LNCAP (cell line): Measurements from ENCODE around the gene DTL.

Source experiments
- TF ChIP-seq, protein P1 (sequence below): fragments of 450-650 bp; IDR thresholded peaks from 2 replicates; pipeline ENCODE4 v1.5.1; 2017; ENCODE audit warnings: mild to moderate bottlenecking

DTL gene

DNA sequence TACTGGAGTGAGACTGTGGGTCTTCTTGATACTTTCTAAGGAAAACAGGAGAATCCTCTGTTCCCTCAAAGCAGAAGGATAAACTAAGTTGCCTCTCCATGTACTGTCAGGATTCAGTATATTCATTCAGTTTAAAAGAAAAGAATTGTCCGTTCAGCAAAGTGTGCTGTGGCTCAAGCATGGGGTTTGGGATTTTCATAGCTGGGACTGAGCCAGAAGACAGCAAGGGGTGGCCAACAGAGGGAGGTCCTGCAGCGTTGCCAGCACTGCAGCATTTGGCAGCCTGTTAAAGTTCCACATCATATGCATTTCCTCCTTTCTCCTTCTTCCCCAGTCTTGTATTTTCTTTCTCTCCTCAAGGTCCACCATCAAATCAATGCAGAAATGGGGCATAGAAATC lies 75.1 kb downstream of the DTL start:
- TF ChIP-seq, protein P1, sequence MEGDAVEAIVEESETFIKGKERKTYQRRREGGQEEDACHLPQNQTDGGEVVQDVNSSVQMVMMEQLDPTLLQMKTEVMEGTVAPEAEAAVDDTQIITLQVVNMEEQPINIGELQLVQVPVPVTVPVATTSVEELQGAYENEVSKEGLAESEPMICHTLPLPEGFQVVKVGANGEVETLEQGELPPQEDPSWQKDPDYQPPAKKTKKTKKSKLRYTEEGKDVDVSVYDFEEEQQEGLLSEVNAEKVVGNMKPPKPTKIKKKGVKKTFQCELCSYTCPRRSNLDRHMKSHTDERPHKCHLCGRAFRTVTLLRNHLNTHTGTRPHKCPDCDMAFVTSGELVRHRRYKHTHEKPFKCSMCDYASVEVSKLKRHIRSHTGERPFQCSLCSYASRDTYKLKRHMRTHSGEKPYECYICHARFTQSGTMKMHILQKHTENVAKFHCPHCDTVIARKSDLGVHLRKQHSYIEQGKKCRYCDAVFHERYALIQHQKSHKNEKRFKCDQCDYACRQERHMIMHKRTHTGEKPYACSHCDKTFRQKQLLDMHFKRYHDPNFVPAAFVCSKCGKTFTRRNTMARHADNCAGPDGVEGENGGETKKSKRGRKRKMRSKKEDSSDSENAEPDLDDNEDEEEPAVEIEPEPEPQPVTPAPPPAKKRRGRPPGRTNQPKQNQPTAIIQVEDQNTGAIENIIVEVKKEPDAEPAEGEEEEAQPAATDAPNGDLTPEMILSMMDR: no peak

DNA sequence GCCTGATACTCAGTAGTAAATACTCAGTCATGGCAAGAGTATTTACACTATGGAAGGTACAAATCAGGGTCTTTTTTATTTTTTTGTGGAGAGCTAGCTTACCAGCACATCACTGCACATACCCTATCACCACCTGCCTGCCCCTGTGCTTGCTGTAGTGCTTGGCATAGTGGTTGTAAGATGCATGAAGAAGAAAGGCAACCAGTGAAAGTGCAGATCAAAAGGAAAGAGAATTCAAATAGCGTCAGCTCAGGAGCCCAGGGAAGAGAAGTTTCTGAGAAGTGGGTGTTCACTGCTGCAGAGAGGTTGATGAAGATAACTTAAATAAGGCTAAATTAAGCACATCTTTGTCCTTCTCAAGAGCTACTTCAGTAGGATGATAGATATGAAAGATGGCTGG lies 76.0 kb downstream of the DTL start:
- TF ChIP-seq, protein P1: no peak

- TF ChIP-seq, protein P1: no peak
These were observed 78.2 kb downstream of the DTL start for GRCh38 chr1:212113706-212114105.

DNA sequence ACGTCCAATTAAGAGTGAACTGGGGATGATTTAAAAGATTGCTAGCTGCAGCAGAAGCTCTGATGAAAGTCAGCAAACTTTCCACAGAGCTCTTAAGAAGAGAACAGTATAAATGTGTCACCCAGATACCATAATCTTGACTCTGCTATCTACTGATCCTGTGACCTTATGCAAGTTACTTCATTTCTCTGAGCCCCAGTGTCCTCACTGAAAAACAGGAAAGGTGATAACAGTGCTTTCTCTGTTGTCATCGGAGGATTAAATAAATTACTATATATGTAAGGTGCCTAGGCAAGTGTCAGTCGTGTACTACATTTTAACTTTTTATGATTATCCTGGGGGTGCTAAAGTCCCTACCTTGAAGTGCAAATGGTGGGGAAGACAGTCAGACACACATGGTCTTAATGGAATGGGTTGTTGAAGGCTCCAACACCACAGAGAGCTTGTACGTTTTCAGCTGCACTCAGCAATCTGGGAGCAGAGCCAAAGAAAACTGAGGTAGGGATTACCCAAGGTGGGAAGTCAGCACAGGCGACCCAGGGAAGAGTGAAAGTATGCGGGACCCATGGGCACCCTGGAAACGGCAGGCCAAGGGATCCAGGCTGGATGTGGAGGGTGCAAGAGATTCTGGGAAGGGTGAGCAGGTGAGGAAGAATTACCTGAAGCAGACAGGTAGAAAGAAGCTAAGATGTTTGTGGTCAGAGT lies 82.8 kb downstream of the DTL start:
- TF ChIP-seq, protein P1: no peak

GRCh38 chr1:212118872-212119260 lies 83.3 kb downstream of the DTL start:
- TF ChIP-seq, protein P1: no peak

GRCh38 chr1:212119397-212119837 lies 83.9 kb downstream of the DTL start:
- TF ChIP-seq, protein P1: no peak

DNA sequence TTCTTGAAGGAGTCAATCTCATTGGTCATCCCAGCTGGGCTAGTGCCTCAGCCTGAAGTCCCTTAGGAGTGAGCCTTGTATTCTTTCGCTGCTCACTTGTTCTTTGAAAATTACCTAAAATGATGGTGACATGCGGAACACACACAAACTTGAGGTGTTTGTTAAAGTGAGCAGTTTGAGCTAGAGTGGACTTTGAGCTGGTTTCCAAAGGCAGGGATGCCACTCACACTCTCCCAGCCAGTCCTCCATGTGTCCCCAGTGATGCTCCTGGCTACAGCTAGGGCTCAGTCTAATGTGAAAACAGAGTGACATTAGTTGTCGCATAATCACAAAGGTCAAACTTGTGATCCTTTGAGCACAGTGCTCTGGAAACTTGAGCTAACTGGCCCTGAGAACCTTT lies 84.3 kb downstream of the DTL start:
- TF ChIP-seq, protein P1: no peak

GRCh38 chr1:212121779-212122178 lies 86.2 kb downstream of the DTL start:
- TF ChIP-seq, protein P1: no peak
